GM18870 (cell line): ENCODE results near the gene VPS33B.

ENCODE experiments used
- ATAC-seq: cut with Tn5 transposase; IDR thresholded peaks from one replicate; pipeline ENCODE4 v1.9.1; 2021; ENCODE audit warnings: moderate library complexity; ENCODE audit not compliant: unreplicated experiment

The VPS33B gene

GRCh38 chr15:90986790-90987507, 35.4 kb downstream of the VPS33B start:
- ATAC-seq: peak; percentile 64

DNA sequence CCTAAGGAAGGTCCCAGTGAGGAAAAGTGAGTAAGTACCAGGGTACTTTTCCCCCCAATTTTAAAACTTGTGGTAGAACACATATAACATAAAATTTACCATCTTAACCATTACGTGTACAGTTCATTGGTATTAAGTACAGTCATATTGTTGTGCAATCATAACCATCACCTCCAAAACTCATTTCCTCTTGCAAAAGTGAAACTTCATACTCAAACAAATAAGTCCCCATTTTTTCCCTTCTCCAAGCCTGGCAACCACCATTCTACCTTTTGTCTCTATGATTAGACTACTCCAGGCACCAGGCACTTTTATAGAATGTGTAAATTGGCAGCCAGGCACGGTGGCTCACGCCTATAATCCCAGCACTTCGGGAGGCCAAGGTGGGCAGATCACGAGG, 40.3 kb downstream of the VPS33B start:
- ATAC-seq: no peak

- peak; percentile 63 for ATAC-seq
Measured at GRCh38 chr15:90981681-90982080, 40.7 kb downstream of the VPS33B start.

- ATAC-seq: no peak
Measured at GRCh38 chr15:90979582-90979981, 42.8 kb downstream of the VPS33B start.

GRCh38 chr15:90974216-90974615, 48.2 kb downstream of the VPS33B start:
- no peak for ATAC-seq

- no peak for ATAC-seq
Measured at GRCh38 chr15:90972133-90972532, 50.3 kb downstream of the VPS33B start.

GRCh38 chr15:90970274-90970673, 52.1 kb downstream of the VPS33B start:
- ATAC-seq: no peak

DNA sequence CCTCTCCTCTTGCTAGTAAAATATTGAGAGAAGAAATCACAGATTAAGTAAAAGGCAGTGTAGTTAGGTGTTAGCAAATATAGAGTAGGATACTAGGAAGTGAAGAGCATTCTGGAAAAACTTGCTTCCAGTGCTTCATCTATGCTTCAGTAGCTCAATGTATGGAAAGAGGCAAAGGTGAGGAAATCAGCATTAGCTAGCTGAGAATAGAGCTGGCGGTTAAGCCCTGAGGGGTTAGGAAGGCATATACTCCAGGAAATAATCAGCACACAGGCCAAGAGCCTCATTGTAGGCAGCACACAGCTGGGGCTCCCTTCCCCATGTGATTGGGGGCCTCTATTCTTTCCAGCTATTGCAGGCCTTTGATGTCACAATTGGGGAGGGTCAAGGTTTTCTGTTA, 54.0 kb downstream of the VPS33B start:
- no peak for ATAC-seq

- ATAC-seq: no peak
Measured at GRCh38 chr15:90967206-90967605, 55.2 kb downstream of the VPS33B start.

GRCh38 chr15:90966262-90966661, 56.1 kb downstream of the VPS33B start:
- ATAC-seq: no peak

DNA sequence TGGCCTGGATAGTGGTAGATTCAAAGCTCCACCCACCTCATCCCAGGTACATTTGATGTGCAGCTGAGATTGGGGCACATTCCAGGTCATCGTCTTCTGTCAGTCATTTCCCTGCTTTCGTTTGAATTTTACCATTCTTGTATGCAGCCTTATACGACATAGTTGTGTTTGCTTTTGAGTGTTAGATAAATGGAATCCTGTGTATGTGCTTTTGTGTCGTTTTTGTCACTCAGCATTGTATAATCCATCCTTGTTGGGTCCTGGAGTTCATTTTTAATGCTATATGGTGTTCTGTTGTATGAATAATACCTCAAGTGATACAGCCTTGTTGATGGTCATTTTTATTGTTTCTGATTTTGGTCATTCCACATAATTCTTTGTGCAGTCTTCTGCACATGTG, 60.4 kb downstream of the VPS33B start:
- ATAC-seq: no peak

- ATAC-seq: no peak
Measured at GRCh38 chr15:90960298-90961091, 61.9 kb downstream of the VPS33B start.

DNA sequence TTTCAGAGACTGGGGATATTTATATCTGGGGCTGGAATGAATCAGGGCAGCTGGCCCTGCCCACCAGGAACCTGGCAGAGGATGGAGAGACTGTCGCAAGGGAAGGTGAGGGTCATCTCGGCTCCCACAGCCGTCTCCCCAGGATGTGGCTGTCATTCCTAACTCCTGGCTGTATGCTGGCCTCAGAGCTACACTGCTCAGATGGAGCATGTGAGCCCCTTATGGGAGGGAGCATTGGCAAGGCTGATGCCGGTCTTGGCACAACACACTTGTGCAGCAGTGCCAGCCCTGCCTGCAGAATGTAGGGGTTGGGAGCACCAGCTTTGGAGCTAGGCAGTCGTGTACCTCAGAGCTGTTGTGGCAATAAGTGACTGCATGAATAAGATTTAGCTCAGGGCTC, 62.5 kb downstream of the VPS33B start:
- ATAC-seq: no peak

- ATAC-seq: no peak
Measured at GRCh38 chr15:90959028-90959595, 63.3 kb downstream of the VPS33B start.

DNA sequence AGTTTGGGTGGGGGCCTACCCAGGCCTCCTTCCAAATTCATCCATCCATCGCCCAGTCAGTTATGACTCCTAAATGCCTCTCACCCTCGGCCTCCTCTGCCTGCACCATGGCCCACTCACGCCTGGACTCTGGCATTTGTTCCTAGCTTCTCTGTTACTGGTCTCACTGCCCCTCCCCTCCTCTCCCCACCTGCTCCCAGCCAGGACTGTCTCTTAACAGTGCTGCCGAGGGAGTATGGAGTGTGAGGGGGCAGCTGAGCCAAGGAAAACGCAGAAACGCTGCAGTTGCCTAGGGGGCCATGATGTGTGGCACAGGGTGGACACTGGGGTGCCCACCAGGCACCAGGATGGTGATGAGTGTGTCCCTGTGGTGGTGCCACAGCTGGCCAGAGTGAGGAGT, 64.6 kb downstream of the VPS33B start:
- ATAC-seq: no peak

- no peak for ATAC-seq
Measured at GRCh38 chr15:90957031-90957790, 65.2 kb downstream of the VPS33B start.

GRCh38 chr15:90956274-90957030, 65.9 kb downstream of the VPS33B start:
- no peak for ATAC-seq

- no peak for ATAC-seq
Measured at GRCh38 chr15:90955624-90956273, 66.6 kb downstream of the VPS33B start.

DNA sequence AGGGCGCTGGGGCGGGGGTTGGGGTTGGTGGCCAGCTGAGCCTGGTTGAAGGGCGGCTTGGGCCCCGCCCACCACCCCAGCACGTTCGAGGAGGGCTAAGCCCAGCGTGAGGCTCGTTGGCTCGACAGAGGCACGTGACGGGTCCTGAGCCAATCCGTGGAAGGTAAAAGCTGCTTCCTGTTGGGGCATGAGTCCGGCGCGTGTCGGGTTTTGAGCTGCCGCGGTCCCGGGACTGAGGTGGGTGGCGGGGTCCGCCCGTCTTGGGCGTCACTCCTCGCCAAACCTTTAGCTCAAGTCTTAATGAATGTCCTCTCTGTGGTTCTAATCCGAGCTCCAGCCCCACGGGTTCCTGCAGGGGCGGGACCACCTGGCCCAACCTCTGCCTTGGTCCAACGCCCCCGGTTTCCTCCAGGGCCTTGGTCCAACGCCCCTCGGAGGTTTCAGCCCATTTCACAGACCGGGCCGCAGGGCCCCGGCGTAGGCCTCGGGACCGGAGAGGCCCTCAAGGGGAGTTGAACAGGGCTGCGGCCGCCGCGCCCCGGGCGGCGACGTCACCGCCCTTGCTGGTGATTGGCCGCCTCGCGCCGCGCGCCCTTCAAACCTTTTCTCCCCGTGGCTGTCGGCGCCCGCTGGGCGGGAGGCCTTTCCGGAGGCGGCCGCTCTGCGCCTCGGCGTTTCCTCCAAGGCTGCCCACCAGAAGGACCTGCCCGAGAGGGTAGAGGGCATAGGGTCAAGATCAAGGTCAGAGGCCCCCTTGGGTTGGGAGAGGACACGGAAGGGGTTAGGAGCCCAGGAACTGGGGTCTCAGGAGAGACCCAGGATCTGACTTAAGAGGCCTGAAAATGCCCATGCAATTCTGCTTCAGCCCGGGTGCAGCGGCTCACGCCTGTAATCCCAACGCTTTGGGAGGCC, 67.4 kb downstream of the VPS33B start, which contains the start of gene RCCD1:
Gene RCCD1, plus strand, starts transcription at position 173 of the 912 bp plus-strand sequence. CDS start 1,851 bp downstream, outside the sequence.
- peak; percentile 86 for ATAC-seq
